ENCODE results near the gene SLC25A1.

- no peak for TF ChIP-seq EZH2 (IDR thresholded peaks at IDR 0.05; ENCODE audit: insufficient read depth, low read length)
- no peak for TF ChIP-seq CTCF (IDR thresholded peaks at IDR 0.05; ENCODE audit: insufficient read depth, low read depth, low read length)
These were observed 38.6 kb downstream of the SLC25A1 start for GRCh38 chr22:19139974-19140373.
